Nucleus accumbens (tissue), 56 donors: Measurements from ENCODE around the gene RIMBP2.
"Not testable (repeated sequence)": the region's sequence is repeated elsewhere in the genome, so short reads cannot be mapped to it uniquely, and the experiment has no call there.

ENCODE experiments used
- DNase-seq, 56 donors: peaks; one replicate each; lab custom pipeline; 2025; lab: John Stamatoyannopoulos, UW

Gene RIMBP2

GRCh38 chr12:130709151-130709970 lies 6.7 kb downstream of the RIMBP2 start:
- no peak for DNase-seq

GRCh38 chr12:130708648-130709047 lies 7.5 kb downstream of the RIMBP2 start:
- no peak for DNase-seq

- no peak for DNase-seq
Measured at GRCh38 chr12:130707571-130707891, 8.6 kb downstream of the RIMBP2 start.

- DNase-seq: no peak
Measured at GRCh38 chr12:130706885-130707570, 9.1 kb downstream of the RIMBP2 start.

- no peak for DNase-seq
Measured at GRCh38 chr12:130706311-130706710, 9.8 kb downstream of the RIMBP2 start.

GRCh38 chr12:130705178-130705822 lies 10.8 kb downstream of the RIMBP2 start:
- no peak for DNase-seq

- no peak for DNase-seq
Measured at GRCh38 chr12:130704606-130705005, 11.5 kb downstream of the RIMBP2 start.

- DNase-seq: no peak
Measured at GRCh38 chr12:130703733-130704375, 12.2 kb downstream of the RIMBP2 start.

- no peak for DNase-seq
Measured at GRCh38 chr12:130702966-130703732, 12.9 kb downstream of the RIMBP2 start.

GRCh38 chr12:130701402-130701744 lies 14.7 kb downstream of the RIMBP2 start:
- DNase-seq: no peak

GRCh38 chr12:130700492-130701401 lies 15.4 kb downstream of the RIMBP2 start:
- no peak for DNase-seq

GRCh38 chr12:130698106-130698505 lies 18.0 kb downstream of the RIMBP2 start:
- DNase-seq: no peak

GRCh38 chr12:130696379-130697100 lies 19.6 kb downstream of the RIMBP2 start:
- DNase-seq: no peak

GRCh38 chr12:130695061-130695460 lies 21.0 kb downstream of the RIMBP2 start:
- peak in 2 of 56 donors; percentile 4 to 7 for DNase-seq

- no peak for DNase-seq
Measured at GRCh38 chr12:130689408-130690405, 26.4 kb downstream of the RIMBP2 start.

GRCh38 chr12:130688999-130689398 lies 27.1 kb downstream of the RIMBP2 start:
- not testable (repeated sequence) for DNase-seq
